Epithelial cell of proximal tubule (primary cell): ENCODE measurements around the gene ZNF688. TPM values are rescaled to one million over a fixed set of nuclear protein-coding genes. Genes with fewer than 3 reads are reported as not detected.
"Not testable (repeated sequence)": the region's sequence is repeated elsewhere in the genome, so short reads cannot be mapped to it uniquely, and the experiment has no call there.

Experiments
- DNase-seq: peaks from one replicate; pipeline ENCODE4 v3.0.0-alpha.2; 2011; ENCODE audit warnings: low read depth
- H3K4me3 ChIP-seq: 2 replicates; pipeline ENCODE4 v1.5.1; 2011; ENCODE audit warnings: low read depth, mild to moderate bottlenecking, low read length
- CTCF ChIP-seq: conservative IDR thresholded peaks from 2 replicates; pipeline ENCODE4 v1.5.1; 2012; ENCODE audit warnings: low read depth, mild to moderate bottlenecking, low read length
- total RNA-seq: library from RNA; depleted of rRNA; stranded (reverse); fragments of >200 nt; gene quantifications from 2 replicates; pipeline ENCODE4 v1.2.3, GENCODE V29; 2015

ZNF688 gene
- total RNA-seq, 1 donor from 2014 or later: 9.1 TPM

GRCh38 chr16:30601966-30602365 lies 30.5 kb upstream of the ZNF688 start:
- H3K4me3 ChIP-seq: no peak overlapping the region
- DNase-seq: no peak
- no peak for TF ChIP-seq CTCF

GRCh38 chr16:30600929-30601328 lies 29.4 kb upstream of the ZNF688 start:
- no peak overlapping the region for H3K4me3 ChIP-seq
- TF ChIP-seq CTCF: no peak
- no peak for DNase-seq

GRCh38 chr16:30600215-30600614 lies 28.7 kb upstream of the ZNF688 start:
- H3K4me3 ChIP-seq: no peak overlapping the region
- no peak for DNase-seq
- TF ChIP-seq CTCF: no peak

GRCh38 chr16:30592871-30593270 lies 21.4 kb upstream of the ZNF688 start:
- DNase-seq: no peak
- TF ChIP-seq CTCF: no peak

GRCh38 chr16:30590869-30591268 lies 19.4 kb upstream of the ZNF688 start:
- not testable (repeated sequence) for DNase-seq, H3K4me3 ChIP-seq

More at GRCh38 chr16:30592871-30593270, 21.4 kb upstream of the ZNF688 start:
- no peak overlapping the region for H3K4me3 ChIP-seq

GRCh38 chr16:30589582-30589981 lies 18.1 kb upstream of the ZNF688 start:
- not testable (repeated sequence) for DNase-seq, H3K4me3 ChIP-seq

- no peak overlapping the region for H3K4me3 ChIP-seq
- TF ChIP-seq CTCF: no peak
- no peak for DNase-seq
Measured at GRCh38 chr16:30588651-30589050, 17.1 kb upstream of the ZNF688 start.

GRCh38 chr16:30585400-30586191 lies 14.1 kb upstream of the ZNF688 start, which contains the start of gene ZNF785:
TSS of gene ZNF785 (minus strand) at chr16:30585697. CDS start at chr16:30585611, 86 bp downstream.
- peak; percentile 23 for TF ChIP-seq CTCF
- peak within 1 kb of the TSS; percentile 80 for H3K4me3 ChIP-seq
- peak; percentile 94 for DNase-seq
